Epithelial cell of esophagus (primary cell): Measurements from ENCODE around the gene SULT1A4.
"Not testable (repeated sequence)": the region's sequence is repeated elsewhere in the genome, so short reads cannot be mapped to it uniquely, and the experiment has no call there.

Experiments used
- DNase-seq: peaks from one replicate; pipeline ENCODE4 v3.0.0; 2010; ENCODE audit warnings: low read depth
- H3K4me3 ChIP-seq: 2 replicates; pipeline ENCODE4 v1.5.1; 2011; ENCODE audit warnings: mild to moderate bottlenecking, low read length, control low read depth

Gene SULT1A4

DNA sequence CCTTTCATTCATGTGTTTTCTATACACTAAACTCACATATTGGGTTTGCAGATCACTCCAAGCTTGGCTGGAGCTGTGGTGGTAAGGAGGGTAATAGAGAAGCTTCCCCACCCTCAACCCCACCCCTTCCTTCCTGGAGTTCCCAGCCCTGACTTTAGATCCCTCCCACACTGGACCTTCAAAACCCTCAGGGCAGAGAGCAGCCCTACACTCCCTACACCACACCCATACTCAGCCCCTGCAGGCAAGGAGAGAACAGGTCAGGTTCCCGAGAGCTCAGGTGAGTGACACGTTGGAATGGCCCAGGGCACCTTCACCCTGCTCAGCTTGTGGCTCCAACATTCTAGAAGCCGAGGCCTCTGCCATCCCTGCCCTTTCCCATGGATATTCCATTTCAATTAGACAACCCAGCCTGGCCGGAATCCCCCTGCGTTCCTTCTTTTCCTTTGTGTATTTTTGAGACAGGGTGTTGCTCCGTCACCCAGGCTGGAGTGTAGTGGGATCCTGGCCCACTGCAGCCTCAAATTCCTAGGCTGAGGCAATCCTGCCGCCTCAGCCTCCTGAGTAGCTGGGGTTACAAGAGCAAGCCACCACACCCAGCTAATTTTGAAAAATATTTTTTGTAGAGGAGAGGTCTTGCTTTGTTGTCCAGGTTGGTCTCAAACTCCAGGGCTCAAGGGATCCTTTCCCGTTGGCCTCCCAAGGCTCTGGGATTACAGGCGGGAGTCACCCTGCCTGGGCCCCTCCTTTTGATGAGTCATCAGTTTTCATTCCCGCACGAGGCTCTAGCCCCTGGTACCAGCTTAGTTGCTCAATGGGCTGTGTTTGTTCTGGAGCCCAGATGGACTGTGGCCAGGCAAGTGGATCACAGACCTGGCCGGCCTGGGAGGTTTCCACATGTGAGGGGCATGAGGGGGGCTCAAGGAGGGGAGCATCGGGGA lies at the start of gene SULT1A4:
Gene SULT1A4 (plus strand): TSS at position 208 of the 941 bp plus-strand sequence. CDS start 1,473 bp downstream, outside the sequence.
- not testable (repeated sequence) for DNase-seq, H3K4me3 ChIP-seq

DNA sequence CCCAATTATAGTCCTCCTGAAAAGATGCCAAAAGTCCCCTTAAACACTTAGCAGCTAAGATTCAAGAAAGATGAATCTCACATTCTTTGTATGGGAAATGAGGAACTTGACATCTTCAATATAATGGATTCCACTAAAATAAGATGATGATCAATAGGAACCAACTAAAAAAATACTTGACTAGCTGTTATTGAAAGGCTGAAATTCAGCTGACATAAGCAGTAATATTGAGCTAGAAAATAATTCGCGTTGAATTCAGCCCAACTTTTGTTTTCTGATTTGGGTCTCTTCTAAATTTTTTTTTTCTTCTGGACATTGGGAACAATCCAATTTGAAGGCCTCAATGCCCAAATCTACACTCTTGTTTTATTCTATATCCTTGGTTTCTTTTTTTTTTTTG lies 36.1 kb upstream of the SULT1A4 start:
- not testable (repeated sequence) for DNase-seq, H3K4me3 ChIP-seq

DNA sequence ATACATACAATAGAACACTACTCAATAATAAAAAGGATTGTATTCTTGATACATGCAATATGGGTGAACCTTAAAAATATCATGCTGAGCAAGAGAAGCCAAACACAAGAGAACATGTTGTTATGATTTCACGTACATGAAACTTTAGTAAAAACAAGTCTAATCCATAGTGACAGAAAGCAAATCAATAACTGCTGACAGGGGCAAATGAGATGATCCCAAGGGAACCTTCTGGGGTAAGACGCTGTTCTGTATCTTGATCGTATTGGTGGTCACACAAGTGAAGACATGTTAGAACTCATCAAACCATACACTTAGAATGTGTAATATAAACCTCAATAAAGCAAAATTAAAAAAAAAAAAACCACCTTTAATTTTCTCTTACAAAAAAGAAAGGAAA lies 34.3 kb upstream of the SULT1A4 start:
- not testable (repeated sequence) for DNase-seq, H3K4me3 ChIP-seq

DNA sequence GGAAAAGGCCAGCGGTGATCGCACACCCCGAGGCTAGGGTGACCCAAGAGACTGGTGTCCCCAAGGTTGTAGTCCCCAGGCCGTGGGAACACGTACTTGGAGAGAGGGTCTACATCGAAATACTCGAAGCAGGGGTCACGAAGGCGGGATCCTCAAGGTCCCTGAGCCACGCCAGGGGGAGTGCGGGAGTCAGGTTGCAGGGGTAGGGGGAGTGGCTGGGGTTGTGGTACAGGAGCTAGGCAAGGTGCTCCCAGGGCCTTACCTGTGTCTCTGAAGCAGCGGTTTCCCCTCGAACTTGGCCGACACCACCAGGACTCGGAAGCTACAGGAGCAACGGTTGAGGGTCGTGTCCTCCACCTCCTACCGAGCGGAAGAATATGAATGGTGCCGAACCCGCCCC lies 6.0 kb upstream of the SULT1A4 start:
- H3K4me3 ChIP-seq = not testable (repeated sequence)

GRCh38 chr16:29454269-29454668 lies 5.4 kb upstream of the SULT1A4 start, which contains the start of the genes BOLA2 and SLX1B:
Gene BOLA2 (minus strand): TSS chr16:29454351. CDS start chr16:29454253, 98 bp downstream.
Gene SLX1B (plus strand): TSS chr16:29454533.
- H3K4me3 ChIP-seq, DNase-seq: not testable (repeated sequence)

More for the DNA sequence above, 6.0 kb upstream of the SULT1A4 start:
- DNase-seq = not testable (repeated sequence)

DNA sequence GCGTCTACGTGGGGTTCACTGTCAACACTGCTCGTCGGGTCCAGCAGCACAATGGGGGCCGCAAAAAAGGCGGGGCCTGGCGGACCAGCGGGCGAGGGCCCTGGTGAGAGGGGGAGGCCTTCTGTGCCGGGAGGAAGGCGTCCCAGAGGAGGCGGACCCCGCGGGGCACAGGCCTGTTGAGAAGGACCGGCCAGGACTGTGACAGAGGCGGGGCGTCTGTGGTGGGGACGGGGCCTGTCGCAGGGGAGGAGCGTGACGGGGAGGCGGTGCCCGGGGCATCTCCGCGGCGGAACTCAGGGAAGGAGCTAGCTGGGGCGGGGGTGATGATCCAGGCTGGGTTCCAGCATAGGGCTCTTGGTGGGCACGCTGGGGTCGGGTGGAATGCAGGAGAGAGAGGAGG lies 4.9 kb upstream of the SULT1A4 start:
- DNase-seq, H3K4me3 ChIP-seq: not testable (repeated sequence)

DNA sequence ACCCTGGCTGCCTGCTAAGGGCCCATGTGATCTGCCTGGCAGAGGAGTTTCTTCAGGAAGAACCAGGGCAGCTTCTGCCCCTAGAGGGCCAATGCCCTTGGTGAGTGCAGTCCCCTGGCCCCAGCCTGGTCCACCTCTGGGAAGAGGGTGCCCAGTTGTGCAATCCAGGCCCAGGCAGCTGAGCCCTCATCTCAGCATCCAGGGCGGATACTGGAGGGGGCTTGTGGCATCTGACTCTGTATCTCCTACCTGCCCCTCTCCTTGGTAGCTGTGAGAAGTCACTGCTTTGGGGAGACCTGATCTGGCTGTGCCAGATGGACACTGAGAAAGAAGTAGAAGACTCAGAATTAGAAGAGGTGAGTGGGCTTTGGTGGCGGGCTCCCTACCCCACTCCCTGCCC lies 2.1 kb upstream of the SULT1A4 start:
- not testable (repeated sequence) for DNase-seq, H3K4me3 ChIP-seq

DNA sequence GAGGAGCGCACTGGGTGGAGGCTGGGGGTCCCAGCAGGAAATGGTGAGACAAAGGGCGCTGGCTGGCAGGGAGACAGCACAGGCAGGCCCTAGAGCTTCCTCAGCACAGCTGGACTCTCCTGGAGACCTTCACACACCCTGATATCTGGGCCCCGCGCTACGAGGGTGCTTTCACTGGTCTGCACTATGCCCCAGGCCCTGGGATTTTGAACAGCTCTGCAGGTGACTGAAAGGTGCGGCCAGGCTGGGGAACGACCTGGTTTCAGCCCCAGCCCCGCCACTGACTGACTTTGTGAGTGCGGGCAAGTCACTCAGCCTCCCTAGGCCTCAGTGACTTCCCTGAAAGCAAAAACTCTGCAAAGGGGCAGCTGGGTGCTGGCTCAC lies 926 bp downstream of the SULT1A4 start:
- not testable (repeated sequence) for H3K4me3 ChIP-seq, DNase-seq

DNA sequence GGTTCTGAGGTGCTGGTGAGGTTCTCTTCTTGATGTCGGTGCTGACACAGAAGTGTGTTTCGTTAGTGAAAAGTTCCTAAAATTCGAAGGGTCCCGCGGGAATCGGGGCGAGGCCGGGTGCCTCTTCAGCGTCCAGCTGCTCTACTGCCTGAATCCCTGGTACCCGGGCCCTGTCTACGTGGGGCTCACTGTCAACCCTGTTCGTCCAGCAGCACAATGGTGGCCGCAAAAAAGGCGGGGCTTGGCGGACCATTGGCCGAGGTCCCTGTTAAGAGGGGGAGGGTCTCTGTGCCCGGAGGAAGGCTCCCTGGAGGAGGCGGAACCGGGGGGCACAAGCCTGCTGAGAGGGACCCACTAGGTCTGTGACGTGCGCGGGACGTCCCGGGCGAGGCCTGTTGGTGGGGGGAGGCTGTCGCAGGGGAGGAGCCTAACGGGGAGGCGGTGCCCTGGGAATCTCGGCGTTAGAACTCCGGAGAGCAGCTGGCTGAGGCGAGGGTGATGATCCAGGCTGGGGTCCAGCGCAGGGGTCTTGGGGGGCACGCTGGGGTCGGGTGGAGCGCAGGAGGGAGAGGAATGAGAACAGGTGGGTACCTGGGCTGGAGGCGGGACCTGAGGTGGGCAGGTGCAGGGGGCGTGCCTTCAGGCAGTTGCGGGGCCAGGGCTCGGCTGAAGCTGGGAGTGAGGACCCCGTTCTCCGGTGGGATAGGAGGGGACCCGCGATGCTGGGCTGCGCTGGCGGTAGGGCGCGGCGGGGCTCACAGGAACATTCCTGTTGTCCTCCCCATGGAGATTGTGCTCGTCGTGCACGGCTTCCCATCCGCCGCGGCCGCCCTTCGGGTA lies 6.5 kb downstream of the SULT1A4 start:
- DNase-seq, H3K4me3 ChIP-seq: not testable (repeated sequence)

- not testable (repeated sequence) for DNase-seq, H3K4me3 ChIP-seq
Measured at GRCh38 chr16:29466904-29467303, 7.2 kb downstream of the SULT1A4 start.

GRCh38 chr16:29467654-29468366 lies 8.1 kb downstream of the SULT1A4 start:
- not testable (repeated sequence) for DNase-seq, H3K4me3 ChIP-seq

DNA sequence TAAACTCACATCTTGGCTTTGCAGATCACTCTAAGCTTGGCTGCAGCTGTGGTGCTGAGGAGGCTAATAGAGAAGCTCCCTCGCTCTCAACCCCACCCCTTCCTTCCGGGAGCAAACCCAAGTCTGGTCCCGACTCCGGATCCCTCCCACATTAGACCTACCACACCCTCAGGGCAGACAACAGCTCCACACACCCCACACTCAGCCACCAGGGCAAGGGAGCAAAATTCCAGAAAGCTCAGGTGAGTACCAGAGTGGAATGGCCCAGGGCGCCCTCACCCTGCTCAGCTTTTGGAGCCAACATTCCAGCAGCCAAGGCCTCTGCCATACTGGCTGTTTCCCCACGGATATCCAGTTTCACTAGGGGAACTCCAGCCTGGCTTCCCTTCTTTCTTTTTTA lies 9.9 kb downstream of the SULT1A4 start:
- DNase-seq, H3K4me3 ChIP-seq: not testable (repeated sequence)

DNA sequence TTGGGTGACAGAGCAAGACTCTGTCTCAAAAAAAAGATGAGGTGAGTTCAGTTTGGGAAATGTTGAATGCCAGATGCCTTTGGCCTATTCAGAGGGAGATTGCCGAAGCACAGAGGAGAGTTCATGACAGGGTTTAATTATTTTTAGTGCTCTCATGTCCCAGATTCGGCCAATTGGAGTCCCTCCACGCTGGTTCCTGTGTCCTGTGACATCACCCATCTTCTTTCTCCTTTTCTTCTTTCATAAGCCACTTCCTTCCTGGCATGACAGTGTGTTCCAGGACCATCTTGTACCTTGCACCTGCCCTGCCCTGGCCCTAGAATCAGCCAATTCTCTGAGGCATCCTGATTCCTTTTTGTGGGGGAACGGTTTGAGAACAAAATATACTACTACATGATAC lies 12.4 kb downstream of the SULT1A4 start:
- DNase-seq, H3K4me3 ChIP-seq: not testable (repeated sequence)

GRCh38 chr16:29482276-29482675 lies 22.6 kb downstream of the SULT1A4 start:
- not testable (repeated sequence) for H3K4me3 ChIP-seq, DNase-seq

GRCh38 chr16:29506308-29506707 lies 46.6 kb downstream of the SULT1A4 start, which contains the start of gene NPIPB12:
Gene NPIPB12 (minus strand): TSS chr16:29506408.
- H3K4me3 ChIP-seq, DNase-seq: not testable (repeated sequence)
